HG03045 (cell line): Measurements from ENCODE around the gene RPS16.
"Not testable (repeated sequence)": the region's sequence is repeated elsewhere in the genome, so short reads cannot be mapped to it uniquely, and the experiment has no call there.

Experiments used
- ATAC-seq: cut with Tn5 transposase; IDR thresholded peaks from one replicate; pipeline ENCODE4 v1.9.1; 2021; ENCODE audit warnings: mild to moderate bottlenecking, moderate library complexity; ENCODE audit not compliant: unreplicated experiment

RPS16 gene

DNA sequence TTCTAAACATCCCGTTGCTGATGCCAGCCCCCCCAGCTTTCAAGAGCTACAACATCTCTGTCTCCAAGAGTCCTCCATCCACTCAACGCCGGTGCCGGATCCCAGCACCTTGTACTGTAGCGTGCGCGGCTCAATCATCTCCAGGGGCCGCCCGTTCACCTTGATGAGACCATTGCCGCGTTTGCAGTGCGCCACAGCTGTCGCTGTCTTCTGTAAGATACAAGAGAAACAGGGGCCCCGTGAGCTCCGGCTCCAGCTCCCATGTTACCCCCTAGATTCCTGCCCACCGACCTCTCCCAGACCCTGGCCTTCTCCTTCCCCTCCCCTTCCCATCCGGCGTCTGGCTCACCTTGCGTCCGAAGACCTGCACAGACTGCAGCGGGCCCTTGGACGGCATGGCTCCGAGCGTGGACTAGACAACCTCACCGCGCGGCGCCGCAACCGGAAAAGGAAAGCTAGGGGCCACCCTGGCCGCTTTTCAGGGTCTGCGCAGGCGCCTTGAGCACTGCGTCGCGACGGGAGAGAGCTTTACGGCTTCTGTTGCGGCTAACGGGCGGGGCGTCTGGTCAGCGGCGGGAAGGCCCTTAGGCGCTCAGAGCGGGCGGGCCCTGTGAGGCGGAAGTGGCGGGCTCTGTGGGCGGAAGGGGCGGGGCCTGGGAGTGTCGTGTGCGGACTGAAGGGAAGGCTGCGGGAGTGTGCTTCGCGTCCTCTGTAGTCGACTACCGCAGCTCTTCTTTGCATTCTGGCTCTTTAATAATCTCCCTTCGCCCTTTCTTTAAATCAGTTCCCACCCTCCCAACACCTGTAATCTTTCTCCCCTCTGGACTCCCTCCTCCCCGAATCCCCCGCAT lies at the start of gene RPS16:
Gene RPS16 (minus strand): TSS at position 451 of the 851 bp plus-strand sequence. CDS start 54 bp downstream, at position 397.
- peak; percentile 78 for ATAC-seq

DNA sequence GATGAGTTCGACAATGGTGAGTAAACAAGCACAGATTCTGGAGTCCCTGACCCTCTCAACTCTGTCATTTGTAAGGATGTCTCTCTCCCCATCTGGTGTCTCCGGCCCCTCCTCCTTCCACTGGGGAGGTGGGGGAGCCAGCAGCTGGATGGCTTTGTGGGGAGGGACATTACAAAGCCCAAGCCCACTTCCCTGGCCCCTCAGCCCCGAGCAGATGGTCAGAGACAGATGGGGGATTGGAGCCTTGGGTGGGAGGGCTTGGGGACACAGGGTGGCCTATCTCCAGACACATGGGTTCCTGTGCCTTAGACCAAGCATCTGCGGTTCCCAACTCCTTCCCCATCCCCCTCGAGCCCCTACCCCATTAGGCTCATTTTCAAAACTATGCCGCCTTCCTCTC lies 47.4 kb upstream of the RPS16 start:
- no peak for ATAC-seq

DNA sequence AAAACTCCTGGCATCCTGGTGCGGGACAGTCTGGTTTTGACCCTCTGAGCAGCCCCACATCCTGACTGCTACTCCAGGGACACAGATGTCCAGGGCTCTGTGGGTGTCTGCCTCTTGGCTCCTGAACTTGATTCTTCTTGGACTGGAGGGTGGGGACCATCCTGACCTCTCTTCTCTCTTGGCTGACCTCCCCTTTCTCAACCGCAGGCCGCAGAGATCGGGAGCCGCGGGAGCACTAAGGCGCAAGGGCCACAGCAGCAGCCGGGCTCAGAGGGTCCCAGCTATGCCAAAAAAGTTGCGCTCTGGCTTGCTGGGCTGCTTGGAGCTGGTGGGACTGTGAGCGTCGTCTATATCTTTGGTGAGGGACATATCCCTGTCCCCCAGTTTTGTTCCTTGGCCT lies 45.9 kb upstream of the RPS16 start:
- ATAC-seq: no peak

DNA sequence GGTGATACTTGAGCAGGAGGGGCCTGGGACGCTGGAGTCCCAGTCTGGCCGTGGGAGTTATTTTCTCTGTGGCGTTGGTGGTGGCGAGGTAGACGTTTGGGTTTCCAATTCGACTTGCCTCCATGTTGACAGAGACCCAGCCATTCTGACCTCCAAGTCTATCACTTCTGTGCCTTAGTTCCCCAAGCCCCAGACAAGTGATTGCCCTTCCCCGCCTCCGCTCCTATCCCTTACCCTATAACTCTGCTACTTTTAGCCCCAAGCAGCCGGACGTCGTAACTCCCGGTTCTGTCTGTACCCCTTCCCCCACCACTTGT lies 45.4 kb upstream of the RPS16 start:
- no peak for ATAC-seq

DNA sequence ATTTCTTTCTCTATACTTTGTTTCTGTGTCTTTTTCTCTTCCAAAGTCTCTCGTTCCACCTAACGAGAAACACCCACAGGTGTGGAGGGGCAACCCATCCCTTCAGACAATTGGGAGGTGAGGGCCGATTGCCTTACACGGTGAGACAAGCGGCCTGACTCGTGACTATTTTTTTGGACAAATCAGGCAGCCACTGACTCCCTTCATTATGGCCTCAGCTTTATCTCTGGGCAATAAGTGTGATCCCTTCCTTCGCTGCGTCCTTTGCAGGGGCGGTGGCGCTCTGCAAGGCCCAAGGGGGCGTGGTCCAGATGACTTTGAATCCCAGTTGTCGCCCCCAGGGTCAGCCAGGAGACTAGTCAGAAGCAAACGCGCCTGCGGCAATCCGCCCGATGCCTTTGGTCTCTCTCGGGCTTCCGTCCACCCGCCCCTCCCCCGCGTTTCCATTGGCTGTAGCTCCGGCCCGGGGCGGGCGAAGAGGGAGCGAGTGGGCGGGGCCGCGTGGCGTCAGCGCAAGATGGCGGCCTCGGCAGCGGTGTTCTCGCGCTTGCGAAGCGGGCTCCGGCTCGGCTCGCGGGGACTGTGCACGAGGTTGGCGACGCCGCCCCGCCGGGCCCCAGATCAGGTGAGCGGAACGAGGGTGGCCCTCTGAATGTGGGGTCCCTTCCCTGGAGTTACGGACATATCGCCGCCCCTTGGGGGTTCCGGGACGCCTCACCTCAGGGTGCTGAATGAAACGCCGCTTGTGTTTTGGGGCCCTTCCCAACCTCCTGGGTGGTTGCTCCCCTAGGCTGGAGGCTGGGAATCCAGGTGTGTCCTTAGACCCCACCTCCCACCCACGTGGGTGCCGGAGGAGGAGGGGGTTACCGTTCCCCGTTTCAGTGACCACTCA lies 44.8 kb upstream of the RPS16 start, which contains the start of gene TIMM50:
Gene TIMM50 (plus strand): TSS at position 502 of the 892 bp plus-strand sequence. CDS start 16 bp downstream, at position 518.
- peak; percentile 84 for ATAC-seq

DNA sequence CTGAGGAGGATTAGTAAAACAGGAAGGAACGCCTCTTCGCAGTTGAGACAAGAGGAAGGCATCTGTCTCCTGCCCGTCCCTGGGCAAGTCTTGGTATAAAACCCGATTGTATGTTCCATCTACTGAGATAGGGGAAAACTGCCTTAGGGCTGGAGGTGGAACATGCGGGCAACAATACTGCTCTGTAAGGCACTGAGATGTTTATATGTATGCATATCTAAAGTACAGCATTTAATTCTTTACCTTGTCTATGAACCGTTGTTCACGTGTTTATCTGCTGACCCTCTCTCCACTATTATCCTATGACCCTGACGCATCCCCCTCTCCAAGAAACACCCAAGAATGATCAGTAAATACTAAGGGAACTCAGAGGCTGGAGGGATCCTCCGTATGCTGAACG lies 44.2 kb upstream of the RPS16 start:
- no peak for ATAC-seq

DNA sequence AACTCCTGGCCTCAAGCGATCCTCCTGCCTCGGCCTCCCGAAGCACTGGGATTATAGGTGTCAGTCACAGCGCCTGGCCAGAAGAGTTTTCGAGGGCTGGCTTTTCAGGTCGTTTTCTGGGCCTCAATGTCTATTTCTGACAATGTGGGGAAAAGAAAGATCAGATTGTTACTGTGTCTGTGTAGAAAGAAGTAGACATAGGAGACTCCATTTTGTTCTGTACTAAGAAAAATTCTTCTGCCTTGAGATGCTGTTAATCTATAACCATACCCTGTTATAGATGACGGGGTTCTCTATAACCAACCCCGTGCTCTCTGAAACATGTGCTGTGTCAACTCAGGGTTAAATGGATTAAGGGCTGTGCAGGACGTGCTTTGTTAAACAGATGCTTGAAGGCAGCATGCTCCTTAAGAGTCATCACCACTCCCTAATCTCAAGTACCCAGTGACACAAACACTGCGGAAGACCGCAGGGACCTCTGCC lies 43.6 kb upstream of the RPS16 start:
- not testable (repeated sequence) for ATAC-seq

DNA sequence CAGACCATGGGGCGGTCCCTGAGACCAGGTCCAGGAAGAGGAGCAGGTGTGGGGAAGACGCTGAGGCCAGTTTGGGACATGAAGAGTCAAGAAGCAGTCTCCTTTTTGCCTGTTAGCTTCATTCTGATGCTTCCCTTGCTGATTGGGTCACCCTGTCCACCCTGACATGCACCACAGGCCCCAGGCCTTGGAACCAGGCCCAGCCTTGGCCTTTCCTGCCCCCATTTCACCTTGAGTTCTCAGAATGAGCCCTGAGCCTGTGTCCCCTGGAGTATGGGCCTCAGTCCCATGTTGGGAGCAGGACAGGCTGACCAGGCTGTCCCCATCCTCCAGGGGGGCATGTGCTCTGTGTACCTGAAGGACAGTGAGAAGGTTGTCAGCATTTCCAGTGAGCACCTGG lies 40.0 kb upstream of the RPS16 start:
- ATAC-seq: no peak

DNA sequence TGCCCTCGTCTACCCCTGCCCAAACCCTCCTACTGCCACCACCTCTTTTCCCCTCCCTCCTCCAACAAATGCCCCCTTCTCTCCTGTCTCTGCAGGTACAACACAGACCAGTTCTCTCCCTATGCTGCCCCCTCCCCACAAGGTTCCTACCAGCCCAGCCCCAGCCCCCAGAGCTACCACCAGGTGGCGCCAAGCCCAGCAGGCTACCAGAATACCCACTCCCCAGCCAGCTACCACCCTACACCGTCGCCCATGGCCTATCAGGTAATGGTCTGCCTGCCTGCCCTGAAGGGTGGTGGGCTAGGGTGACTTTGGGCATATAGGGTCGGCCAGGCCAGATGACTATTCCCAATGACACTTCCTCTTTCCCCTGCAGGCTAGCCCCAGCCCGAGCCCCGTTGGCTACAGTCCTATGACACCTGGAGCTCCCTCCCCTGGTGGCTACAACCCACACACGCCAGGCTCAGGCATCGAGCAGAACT lies 38.4 kb upstream of the RPS16 start:
- ATAC-seq: no peak

DNA sequence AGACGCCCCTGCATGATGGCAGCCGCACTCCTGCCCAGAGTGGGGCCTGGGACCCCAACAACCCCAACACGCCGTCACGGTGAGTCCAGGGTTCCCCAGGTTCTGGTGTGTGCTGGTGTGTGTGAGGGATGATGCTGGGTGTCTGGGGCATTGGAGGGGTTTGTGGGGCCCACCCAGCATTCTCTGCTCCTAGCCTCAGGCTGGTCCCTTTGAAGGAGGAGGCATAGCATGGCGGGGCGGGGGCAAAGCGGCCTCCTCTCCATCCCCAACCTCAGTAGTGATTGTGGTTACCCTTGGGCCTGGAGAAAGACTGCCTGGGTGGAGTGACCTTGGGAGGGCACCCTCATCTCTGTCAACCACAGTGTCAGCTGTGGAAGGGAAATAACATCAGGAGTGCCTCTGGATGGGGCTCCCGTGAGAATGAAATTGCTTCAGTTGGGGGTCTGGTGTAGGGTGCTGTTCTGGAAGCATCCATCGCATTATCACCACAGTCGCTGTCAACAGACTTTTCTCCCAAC lies 37.8 kb upstream of the RPS16 start:
- no peak for ATAC-seq

DNA sequence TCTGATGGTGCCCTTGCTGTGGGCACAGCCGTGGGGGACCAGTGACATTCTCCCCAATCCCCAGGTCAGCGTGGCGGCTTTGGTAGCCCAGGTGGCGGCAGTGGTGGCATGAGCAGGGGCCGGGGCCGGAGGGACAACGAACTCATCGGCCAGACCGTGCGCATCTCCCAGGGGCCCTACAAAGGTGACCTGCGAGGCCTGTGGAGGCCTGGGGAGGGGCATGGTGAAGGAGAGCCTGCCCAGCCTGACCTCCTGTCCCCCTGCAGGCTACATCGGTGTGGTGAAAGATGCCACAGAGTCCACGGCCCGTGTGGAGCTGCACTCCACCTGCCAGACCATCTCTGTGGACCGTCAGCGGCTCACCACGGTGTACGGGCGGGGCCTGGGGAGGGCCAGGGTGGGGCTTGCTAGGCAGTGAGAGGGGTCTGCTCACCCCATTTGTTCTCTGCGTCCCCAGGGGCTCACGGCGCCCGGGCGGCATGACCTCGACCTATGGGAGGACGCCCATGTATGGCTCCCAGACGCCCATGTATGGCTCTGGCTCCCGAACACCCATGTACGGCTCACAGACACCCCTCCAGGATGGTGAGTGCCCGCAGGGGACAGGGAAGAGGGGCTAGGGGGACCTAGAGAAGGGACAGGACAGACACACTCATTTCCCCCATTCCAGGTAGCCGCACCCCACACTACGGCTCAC lies 37.1 kb upstream of the RPS16 start:
- ATAC-seq: no peak

DNA sequence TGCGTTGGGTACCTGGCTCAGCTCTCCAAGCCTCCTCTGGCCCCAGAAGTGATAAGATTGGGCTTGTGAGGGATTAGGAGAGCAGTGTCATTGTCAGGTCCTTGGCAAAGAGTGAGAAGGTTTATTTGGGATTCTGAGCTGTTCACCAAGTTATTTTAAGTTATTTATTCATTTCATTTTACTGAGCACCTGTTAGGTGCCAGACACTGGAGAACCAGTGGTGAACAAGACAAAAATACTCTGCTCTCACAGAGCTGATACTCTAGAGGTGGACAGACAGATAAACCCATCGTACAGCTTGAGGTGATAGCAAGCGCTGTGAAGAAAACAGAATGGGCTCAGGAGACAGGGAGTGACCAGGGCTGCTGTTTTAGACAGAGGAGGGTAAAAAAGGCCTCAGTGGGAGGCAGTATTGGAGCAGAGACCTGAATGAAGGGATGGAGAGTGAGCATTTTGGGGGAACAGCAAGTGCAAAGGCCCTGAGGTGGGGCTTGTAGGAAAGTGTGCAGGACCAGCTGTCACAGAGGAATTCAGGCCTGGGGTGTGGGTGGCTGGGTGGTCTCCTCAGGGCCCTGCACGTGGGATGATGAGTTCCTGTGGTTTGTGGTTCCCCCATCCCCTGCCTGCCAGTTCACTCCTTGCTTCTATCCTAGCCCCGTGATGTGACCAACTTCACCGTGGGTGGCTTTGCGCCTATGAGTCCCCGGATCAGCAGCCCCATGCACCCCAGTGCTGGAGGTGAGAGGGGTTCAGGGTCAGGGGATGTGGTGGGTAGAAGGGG lies 36.2 kb upstream of the RPS16 start:
- ATAC-seq: no peak

DNA sequence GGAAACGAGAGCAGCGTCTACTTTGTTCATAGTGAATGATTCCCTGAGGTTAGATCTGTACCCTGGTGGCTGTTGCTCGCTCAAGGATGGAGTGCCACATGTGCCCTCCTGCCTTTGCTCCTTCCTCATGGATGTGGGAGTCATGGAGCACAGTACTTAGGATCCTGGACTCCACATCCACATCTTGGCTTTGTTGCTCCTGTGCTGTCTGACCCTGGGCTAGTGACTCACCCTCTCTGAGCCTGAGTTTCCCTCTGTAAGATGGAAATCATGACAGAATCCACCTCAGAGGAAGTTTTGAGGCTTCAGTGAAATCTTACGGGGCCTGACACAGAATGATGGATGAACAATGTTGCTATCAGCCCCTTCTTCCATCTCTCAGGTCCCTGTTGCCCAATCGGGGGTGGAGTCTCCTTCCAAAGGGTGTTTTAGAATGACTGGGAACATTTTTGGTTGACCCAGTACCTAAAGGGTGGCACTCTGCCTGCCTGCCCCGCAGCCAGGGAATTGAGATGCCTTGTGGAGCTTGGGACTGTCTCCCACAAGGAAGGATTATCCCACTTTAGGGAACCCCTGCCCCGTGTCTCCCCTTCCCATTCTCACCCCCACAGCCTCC lies 35.1 kb upstream of the RPS16 start:
- no peak for ATAC-seq

DNA sequence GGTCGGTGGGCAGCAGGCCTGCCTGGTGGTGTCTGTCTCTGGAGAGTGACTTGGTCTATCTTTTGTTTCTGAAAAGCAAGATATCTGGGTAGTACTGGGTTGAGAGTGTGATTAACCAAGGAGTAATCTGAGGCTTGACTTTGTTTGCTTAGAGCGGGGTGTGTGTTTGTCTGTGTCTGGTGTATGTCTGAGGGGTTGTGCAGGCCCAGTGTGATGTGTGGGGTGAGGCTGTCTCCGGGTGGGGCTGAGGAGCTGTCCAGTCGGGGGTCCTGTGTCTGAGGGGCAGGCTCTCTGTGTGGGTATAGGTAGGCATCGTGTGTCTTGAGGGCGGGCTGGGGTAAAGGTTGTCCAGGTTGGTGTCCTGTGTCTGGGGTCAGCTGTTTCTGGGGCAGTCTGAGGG lies 33.8 kb upstream of the RPS16 start:
- ATAC-seq: no peak

DNA sequence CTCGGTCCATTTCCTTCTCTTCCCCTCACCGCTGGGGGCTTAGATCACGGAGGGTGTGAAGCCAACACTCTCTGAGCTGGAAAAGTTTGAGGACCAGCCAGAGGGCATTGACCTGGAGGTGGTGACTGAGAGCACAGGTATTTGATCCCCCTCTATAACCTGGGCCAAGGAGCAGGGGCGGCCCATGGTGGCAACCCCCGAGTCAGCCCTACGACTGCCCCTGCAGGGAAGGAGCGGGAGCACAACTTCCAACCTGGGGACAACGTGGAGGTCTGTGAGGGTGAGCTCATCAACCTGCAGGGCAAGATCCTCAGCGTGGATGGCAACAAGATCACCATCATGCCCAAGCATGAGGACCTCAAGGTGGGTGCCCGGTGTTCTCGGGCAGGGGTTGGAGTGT lies 33.3 kb upstream of the RPS16 start:
- ATAC-seq: no peak

DNA sequence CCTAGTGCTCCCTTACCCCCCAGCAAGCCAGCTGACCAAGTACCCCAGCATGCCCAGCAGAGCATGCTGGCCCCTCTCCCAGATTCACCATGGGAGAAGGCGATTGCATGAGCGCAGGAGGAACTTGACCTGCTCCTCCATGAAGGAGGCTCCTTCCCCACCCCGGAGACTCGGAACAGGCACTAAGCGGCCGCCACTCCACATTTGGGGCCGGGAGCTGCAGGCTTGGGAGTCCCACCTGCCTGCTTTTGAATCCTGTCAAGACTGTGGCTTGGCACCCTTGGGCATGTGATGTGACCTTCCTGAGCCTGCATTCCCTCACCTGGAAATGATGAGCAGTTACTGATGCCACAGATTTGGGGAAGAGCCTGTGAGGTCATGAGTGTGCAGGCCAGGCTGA lies 32.2 kb upstream of the RPS16 start:
- no peak for ATAC-seq

DNA sequence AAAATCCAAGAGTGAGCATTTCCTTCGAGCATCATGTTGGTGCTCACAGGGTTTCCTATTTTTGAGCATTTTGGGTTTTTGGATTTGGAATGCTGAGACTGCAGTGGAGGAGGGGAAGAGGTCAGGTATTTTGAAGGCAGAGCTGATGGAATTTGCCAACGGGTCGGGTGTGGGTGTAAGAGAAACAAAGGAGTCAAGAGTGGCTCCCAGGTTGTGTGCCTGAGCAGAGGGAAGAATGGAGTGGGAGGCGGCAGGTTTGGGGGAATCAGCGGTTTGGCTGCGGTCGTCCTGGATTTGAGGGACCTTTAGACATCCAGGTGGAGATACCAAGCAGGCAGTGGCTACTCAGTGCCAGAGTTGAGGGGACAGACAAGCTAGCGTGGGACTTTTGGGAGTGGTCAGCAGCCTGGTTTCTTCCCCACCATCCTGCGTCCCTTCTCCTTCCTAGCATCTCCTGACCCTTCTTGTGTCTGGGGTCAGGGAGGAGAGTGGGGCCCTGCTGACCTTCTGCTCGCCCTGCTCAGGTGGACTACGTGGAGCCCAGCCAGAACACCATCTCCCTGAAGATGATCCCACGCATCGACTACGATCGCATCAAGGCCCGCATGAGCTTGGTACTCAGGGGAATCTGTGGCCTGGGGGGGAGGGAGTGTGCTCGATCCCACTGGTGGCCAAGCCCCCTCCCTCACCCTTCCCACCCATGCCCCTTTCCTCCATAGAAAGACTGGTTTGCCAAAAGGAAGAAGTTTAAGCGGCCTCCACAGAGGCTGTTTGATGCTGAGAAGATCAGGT lies 30.4 kb upstream of the RPS16 start:
- ATAC-seq: no peak

DNA sequence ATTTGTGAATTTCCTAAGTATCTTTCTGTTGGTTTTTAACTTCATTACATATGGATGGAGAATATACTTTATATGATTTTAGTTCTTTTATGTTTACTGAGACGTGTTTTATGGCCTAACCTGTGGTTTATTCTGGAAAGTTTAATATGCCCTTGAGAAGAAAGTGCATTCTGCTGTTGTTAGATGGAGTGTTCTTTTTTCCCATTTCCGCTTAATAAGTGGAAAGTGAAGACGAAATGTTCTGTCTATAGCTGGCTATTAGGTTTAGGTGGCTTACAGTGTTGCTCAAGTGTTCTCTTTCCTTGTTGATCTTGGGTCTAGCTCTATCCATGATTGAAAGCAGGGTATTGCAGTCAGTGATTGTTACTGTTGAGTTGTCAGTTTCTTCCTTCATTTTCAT lies 27.7 kb upstream of the RPS16 start:
- no peak for ATAC-seq

DNA sequence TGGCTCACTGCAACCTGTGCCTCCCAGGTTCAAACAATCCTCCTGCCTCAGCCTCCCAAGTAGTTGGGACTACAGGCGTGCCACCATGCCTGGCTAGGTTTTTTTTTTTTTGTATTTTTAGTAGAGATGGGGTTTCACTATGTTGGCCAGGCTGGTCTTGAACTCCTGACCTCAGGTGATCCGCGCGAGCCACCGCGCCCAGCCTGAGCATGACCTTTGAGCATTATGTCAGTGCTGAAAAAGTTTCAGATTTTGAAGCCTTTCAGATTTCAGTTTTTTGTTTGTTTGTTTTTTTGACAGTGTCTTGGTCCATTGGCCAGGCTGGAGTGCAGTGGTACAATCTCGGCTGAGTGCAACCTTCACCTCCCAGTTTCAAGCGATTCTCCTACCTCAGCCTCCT lies 15.5 kb upstream of the RPS16 start:
- ATAC-seq: not testable (repeated sequence)
